SU-DHL-6 (cell line): Measurements from ENCODE around the gene MYPN.

Experiments
- H2AFZ ChIP-seq: fragments of 200-600 bp; sonication (generic); 2 replicates; pipeline ENCODE4 v1.6.1; 2014; ENCODE audit warnings: low read depth, mild to moderate bottlenecking, moderate library complexity, mixed read lengths, antibody characterized with exemption, low read length; ENCODE audit not compliant: severe bottlenecking
- H3F3A ChIP-seq: fragments of 200-600 bp; shearing (Covaris generic); 2 replicates; pipeline ENCODE4 v1.6.0; 2016; ENCODE audit warnings: antibody characterized with exemption, mild to moderate bottlenecking; ENCODE audit not compliant: insufficient read depth
- H3K27ac ChIP-seq: fragments of 200-600 bp; sonication (generic); 2 replicates; pipeline ENCODE4 v1.5.1; 2016; ENCODE audit warnings: low read depth, mild to moderate bottlenecking, low read length, moderate library complexity, mixed read lengths
- H3K27me3 ChIP-seq: fragments of 200-600 bp; sonication (generic), shearing (Covaris generic); 2 replicates; pipeline ENCODE4 v1.6.0; 2014; ENCODE audit warnings: mild to moderate bottlenecking, low read length
- H3K36me3 ChIP-seq: fragments of 200-600 bp; sonication (generic); 2 replicates; pipeline ENCODE4 v1.6.1; 2014; ENCODE audit warnings: mild to moderate bottlenecking, low read length, mixed read lengths
- H3K4me2 ChIP-seq: fragments of 300-600, 200-600 bp; shearing (Covaris generic), sonication (generic); 2 replicates; pipeline ENCODE4 v1.6.0; 2014; ENCODE audit warnings: low read length, low read depth, mild to moderate bottlenecking; ENCODE audit not compliant: poor library complexity, severe bottlenecking
- H3K4me3 ChIP-seq: fragments of 200-600 bp; sonication (generic); 2 replicates; pipeline ENCODE4 v1.5.1; 2014; ENCODE audit warnings: antibody characterized with exemption, low read length, mild to moderate bottlenecking, mixed read lengths; ENCODE audit not compliant: insufficient read depth, poor library complexity, severe bottlenecking
- H3K79me2 ChIP-seq: fragments of 200-600 bp; sonication (generic); 2 replicates; pipeline ENCODE4 v1.6.1; 2014; ENCODE audit warnings: mild to moderate bottlenecking, low read length, moderate library complexity; ENCODE audit not compliant: insufficient read depth
- H3K9ac ChIP-seq: fragments of 200-600 bp; sonication (generic); 2 replicates; pipeline ENCODE4 v1.7.0; 2014; ENCODE audit warnings: mild to moderate bottlenecking, low read length
- H3K9me2 ChIP-seq: fragments of 200-600 bp; sonication (generic); replicated peaks from 2 replicates; pipeline ENCODE4 v1.6.1; 2014; ENCODE audit warnings: low read length; ENCODE audit not compliant: insufficient read depth
- H3K9me3 ChIP-seq: fragments of 200-600 bp; sonication (generic); 2 replicates; pipeline ENCODE4 v1.6.1; 2014; ENCODE audit warnings: low read length, mixed read lengths; ENCODE audit not compliant: insufficient read depth
- H4K20me1 ChIP-seq: fragments of 200-600 bp; sonication (generic); 2 replicates; pipeline ENCODE4 v1.6.1; 2014; ENCODE audit warnings: low read depth, mild to moderate bottlenecking, antibody characterized with exemption, low read length, moderate library complexity, mixed read lengths
- EZH2phosphoT487 ChIP-seq: fragments of 200-600 bp; sonication (generic), shearing (Covaris generic); conservative IDR thresholded peaks from 2 replicates; pipeline ENCODE4 v1.6.1; 2018; ENCODE audit warnings: mild to moderate bottlenecking, antibody characterized with exemption, low read length, moderate library complexity, mixed read lengths
- TF ChIP-seq, protein P1 (sequence below): fragments of 200-600 bp; sonication (generic); IDR thresholded peaks from one replicate; pipeline ENCODE4 v1.5.1; 2017; ENCODE audit warnings: antibody characterized with exemption, mild to moderate bottlenecking, low read length, moderate library complexity; ENCODE audit not compliant: insufficient read depth, poor library complexity, severe bottlenecking

Gene MYPN

DNA sequence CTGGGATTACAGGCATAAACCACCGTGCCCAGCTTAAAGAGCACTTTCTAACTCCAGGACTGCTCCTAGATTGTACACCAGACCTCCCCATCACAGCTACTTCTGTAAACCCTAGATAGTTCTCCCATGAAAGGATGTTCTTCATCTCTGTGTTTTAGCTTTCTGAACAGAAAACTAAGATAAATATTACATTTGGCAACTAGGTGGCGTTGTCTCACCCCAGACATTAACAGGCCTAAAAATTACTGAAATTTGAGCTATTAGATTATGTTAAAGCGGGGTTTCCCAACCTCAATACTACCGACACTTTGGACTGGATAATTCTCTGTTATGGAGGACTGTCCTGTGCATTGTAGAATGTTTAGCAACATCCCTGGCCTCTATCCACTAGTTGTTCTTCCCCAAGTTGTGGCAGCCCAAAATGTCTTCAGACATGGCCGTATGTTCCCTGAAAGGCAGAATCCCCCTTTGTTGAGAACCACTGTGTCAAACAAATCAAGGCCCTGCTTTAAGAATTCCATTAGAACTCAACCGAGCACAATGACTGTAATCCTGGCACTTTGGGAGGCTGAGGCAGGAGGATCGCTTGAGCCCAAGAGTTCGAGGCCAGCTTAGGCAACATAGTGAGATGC is 103.5 kb downstream of the MYPN start:
- peak overlapping the region; percentile 31 for H3K4me2 ChIP-seq
- H2AFZ ChIP-seq = peak overlapping the region; percentile 98
- peak overlapping the region; percentile 33; the same call in 1 of the 2 replicates for H3K9ac ChIP-seq
- no peaks in the 10 kb centered on the region for H3K27me3 ChIP-seq
- no peaks in the 10 kb centered on the region for H4K20me1 ChIP-seq
- no peaks in the 10 kb centered on the region for H3K9me3 ChIP-seq
- no peaks in the 10 kb centered on the region for H3K79me2 ChIP-seq
- no peak overlapping the region for H3K4me3 ChIP-seq
- no peak for TF ChIP-seq EZH2phosphoT487
- TF ChIP-seq, protein P1, sequence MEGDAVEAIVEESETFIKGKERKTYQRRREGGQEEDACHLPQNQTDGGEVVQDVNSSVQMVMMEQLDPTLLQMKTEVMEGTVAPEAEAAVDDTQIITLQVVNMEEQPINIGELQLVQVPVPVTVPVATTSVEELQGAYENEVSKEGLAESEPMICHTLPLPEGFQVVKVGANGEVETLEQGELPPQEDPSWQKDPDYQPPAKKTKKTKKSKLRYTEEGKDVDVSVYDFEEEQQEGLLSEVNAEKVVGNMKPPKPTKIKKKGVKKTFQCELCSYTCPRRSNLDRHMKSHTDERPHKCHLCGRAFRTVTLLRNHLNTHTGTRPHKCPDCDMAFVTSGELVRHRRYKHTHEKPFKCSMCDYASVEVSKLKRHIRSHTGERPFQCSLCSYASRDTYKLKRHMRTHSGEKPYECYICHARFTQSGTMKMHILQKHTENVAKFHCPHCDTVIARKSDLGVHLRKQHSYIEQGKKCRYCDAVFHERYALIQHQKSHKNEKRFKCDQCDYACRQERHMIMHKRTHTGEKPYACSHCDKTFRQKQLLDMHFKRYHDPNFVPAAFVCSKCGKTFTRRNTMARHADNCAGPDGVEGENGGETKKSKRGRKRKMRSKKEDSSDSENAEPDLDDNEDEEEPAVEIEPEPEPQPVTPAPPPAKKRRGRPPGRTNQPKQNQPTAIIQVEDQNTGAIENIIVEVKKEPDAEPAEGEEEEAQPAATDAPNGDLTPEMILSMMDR = peak; percentile 74
- H3K27ac ChIP-seq = peak overlapping the region; percentile 27; the same call in 1 of the 2 replicates
- no peaks in the 10 kb centered on the region for H3F3A ChIP-seq
- H3K9me2 ChIP-seq = no peaks in the 10 kb centered on the region
- no peaks in the 10 kb centered on the region for H3K36me3 ChIP-seq

DNA sequence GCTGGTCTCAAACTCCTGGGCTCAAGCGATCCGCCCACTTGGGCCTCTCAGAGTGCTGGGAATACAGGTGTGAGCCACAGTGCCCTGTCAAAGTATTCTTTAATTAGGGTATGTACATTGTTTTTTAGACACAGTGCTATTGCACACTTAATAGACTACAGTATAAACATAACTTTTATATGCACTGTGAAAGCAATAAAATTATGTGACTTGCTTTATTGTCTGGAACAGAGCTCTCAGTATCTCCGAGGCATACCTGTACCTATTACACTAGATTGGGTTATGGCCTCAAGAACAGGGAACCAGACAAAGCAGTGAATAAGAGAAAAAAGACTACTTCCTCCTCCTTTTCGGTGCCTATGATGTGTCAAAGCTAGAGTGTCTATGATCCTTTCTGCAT is 109.5 kb downstream of the MYPN start:
- H3K9ac ChIP-seq = no peak overlapping the region
- H3F3A ChIP-seq = peaks cover 3% of the 10 kb centered on the region; the same call in 1 of the 2 replicates
- TF ChIP-seq, protein P1 = no peak
- no peak for TF ChIP-seq EZH2phosphoT487
- no peaks in the 10 kb centered on the region for H3K27me3 ChIP-seq
- no peak overlapping the region for H3K4me2 ChIP-seq
- H3K4me3 ChIP-seq = no peak overlapping the region
- H2AFZ ChIP-seq = peak overlapping the region; percentile 51
- H3K27ac ChIP-seq = no peak overlapping the region
- no peaks in the 10 kb centered on the region for H4K20me1 ChIP-seq
- no peaks in the 10 kb centered on the region for H3K9me3 ChIP-seq
- no peaks in the 10 kb centered on the region for H3K79me2 ChIP-seq
- no peaks in the 10 kb centered on the region for H3K9me2 ChIP-seq
- no peaks in the 10 kb centered on the region for H3K36me3 ChIP-seq

DNA sequence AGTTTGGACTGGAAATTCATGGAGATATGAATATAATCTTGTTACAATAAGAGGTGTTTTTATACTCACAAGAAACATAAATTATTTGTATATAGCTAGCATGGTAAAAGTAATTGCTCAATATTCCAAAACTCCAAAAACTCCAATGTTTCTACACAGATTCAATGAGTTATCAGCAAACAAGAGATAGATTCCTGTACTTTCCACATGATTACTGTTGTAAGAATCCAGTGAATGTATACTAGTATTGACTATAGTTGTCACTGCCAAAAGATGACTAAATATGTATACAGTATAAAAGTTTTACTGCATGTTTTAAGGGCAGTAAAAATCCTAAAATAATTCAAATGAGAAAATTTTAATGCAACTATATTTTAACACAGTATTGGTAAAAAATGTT is 111.9 kb downstream of the MYPN start:
- no peaks in the 10 kb centered on the region for H3K79me2 ChIP-seq
- no peaks in the 10 kb centered on the region for H3K27me3 ChIP-seq
- H3K4me2 ChIP-seq = no peak overlapping the region
- H3K27ac ChIP-seq = no peak overlapping the region
- no peaks in the 10 kb centered on the region for H3K36me3 ChIP-seq
- H3K4me3 ChIP-seq = no peak overlapping the region
- no peaks in the 10 kb centered on the region for H3K9me3 ChIP-seq
- H4K20me1 ChIP-seq = no peaks in the 10 kb centered on the region
- H3K9me2 ChIP-seq = no peaks in the 10 kb centered on the region
- H2AFZ ChIP-seq = no peak overlapping the region
- no peak for TF ChIP-seq EZH2phosphoT487
- TF ChIP-seq, protein P1 = no peak
- no peak overlapping the region for H3K9ac ChIP-seq
- peaks cover 3% of the 10 kb centered on the region; the same call in 1 of the 2 replicates for H3F3A ChIP-seq
